ENCODE data around the gene ACSM3. TPM values are rescaled to one million over a fixed set of nuclear protein-coding genes. Genes with fewer than 3 reads are reported as not detected.
"Not testable (repeated sequence)": the region's sequence is repeated elsewhere in the genome, so short reads cannot be mapped to it uniquely, and the experiment has no call there.

Gene ACSM3
- total RNA-seq, 4 donors from 2014 or later = 4.8 to 21.5 (median 6.6) TPM

DNA sequence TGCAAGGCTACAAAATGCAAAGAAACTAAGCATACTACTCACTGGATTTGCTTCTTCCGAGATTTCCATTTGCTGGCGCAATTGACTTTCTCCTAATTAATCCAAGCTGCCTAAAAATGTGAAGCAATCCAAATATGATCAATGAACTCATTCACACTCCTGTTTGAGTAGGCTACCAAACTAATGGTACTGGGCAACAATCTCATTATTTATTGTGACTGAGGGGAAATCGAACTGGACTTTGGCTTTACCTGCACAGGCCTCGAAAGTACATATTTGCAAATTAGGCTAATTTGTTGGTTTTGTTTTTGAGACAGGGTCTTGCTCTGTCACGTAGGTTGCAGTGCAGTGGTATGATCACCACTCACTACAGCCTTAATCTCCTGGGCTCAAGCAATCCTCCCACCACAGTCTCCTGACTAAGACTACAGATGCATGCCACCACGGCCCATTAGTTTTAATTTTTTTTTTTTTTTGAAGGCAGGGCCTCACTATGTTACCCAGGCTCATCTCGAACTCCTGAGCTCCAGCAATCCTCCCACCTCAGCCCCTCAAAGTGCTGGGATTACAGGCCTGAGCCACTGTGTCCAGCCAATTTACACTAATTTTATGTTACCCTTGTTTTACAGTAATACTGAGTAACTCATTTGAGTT, 39.9 kb downstream of the ACSM3 start:
- no peak for TF ChIP-seq POLR2A (IDR thresholded peaks at IDR 0.05)
- no peak for TF ChIP-seq CTCF (IDR thresholded peaks at IDR 0.05)
- intact Hi-C loops (cut with DNase I; ENCODE audit: low total_unique reads) = no loop called here
- H3K4me3 ChIP-seq (ENCODE audit: low read depth, poor library complexity, severe bottlenecking) = no peak overlapping the region
- WGBS, 2 donors = 82 to 86% methylated on average over 7 of the region's 7 CpGs
- DNase-seq (ENCODE audit: low spot score in 2 of 2) = no peak

DNA sequence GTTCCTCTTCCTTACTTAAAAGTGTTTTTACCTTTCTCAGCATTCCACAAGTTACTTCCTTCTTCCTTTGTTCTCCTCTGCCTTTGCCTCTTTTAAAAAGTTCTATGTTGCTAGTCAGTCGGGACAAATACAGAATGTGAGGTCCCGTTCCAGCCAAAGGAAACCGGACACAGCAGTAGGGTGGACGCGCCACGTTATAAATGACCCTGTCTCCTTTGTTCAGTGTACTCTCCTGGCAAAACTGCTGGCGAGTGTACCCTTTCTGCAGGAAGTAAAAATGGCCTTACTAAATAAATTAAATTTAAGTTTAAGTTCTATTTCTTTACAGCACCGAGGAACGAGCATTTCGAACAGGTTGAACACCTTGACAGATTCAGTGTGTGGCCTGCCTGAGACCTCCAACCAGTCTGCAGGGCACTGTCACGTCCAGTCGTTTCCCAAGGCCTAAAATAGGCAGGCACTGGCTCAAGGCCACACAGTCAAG, 41.9 kb downstream of the ACSM3 start:
- intact Hi-C loops (cut with DNase I; ENCODE audit: low total_unique reads) = not testable (repeated sequence)

GRCh38 chr16:20806168-20807050, 42.6 kb downstream of the ACSM3 start, which contains the start of the genes ERI2 and REXO5:
ERI2 (minus strand) TSS chr16:20806472; CDS start chr16:20806430, 42 bp downstream.
REXO5 (plus strand) TSS chr16:20806527; CDS start chr16:20806954, 427 bp downstream.
- 1 to 2% methylated on average over 41 to 63 of the region's 74 CpGs for WGBS, 2 donors
- DNase-seq (ENCODE audit: low spot score in 2 of 2) = peak; percentile 87 to 97
- intact Hi-C loops (cut with DNase I; ENCODE audit: low total_unique reads) = no loop called here
- TF ChIP-seq POLR2A (IDR thresholded peaks at IDR 0.05) (no peak), CTCF (IDR thresholded peaks at IDR 0.05) (no peak)
- H3K4me3 ChIP-seq (ENCODE audit: low read depth, poor library complexity, severe bottlenecking) = peak within 1 kb of the TSS; percentile 46

More for the DNA sequence above, 41.9 kb downstream of the ACSM3 start:
- WGBS, 2 donors = 8 to 13% methylated on average over 12 of the region's 12 CpGs
- H3K4me3 ChIP-seq (ENCODE audit: low read depth, poor library complexity, severe bottlenecking) = peak overlapping the region; percentile 46
- DNase-seq (ENCODE audit: low spot score in 2 of 2) = not testable (repeated sequence)

GRCh38 chr16:20807862-20808261, 44.0 kb downstream of the ACSM3 start:
- WGBS, 2 donors = 92 to 96% methylated on average over 11 of the region's 11 CpGs
- H3K4me3 ChIP-seq (ENCODE audit: low read depth, poor library complexity, severe bottlenecking) = no peak overlapping the region
- DNase-seq (ENCODE audit: low spot score in 2 of 2) = no peak
- intact Hi-C loops (cut with DNase I; ENCODE audit: low total_unique reads) = no loop called here
- TF ChIP-seq CTCF (IDR thresholded peaks at IDR 0.05) = no peak
- TF ChIP-seq POLR2A (IDR thresholded peaks at IDR 0.05) = no peak

DNA sequence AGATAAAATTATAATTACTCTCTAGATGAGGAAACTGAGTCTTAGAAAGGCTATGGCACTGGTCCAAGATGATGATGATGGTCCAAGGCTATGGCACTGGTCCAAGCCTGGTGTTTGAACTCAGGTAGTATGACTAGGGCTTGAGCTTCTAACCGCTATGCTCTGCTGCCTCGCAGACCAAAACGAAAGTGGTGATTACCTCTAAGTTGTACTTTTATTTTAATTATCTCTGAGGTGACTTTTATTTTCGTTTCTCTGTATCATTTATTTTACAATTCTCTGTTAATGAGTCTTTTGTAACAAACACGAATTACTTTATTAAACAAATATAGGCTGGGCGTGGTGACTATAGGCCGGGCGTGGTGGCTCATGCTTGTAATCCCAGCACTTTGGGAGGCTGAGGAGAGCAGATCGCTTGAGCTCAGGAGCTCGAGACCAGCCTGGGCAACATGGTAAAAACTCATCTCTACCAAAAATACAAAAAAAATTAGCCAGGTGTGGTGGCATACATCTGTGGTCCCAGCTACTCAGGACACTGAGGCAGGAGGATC, 48.1 kb downstream of the ACSM3 start:
- intact Hi-C loops (cut with DNase I; ENCODE audit: low total_unique reads) = no loop called here
- H3K4me3 ChIP-seq (ENCODE audit: low read depth, poor library complexity, severe bottlenecking) = no peak overlapping the region
- TF ChIP-seq CTCF (IDR thresholded peaks at IDR 0.05) = no peak
- no peak for TF ChIP-seq POLR2A (IDR thresholded peaks at IDR 0.05)
- DNase-seq (ENCODE audit: low spot score in 2 of 2) = no peak
- 82 to 91% methylated on average over 10 of the region's 10 CpGs for WGBS, 2 donors

DNA sequence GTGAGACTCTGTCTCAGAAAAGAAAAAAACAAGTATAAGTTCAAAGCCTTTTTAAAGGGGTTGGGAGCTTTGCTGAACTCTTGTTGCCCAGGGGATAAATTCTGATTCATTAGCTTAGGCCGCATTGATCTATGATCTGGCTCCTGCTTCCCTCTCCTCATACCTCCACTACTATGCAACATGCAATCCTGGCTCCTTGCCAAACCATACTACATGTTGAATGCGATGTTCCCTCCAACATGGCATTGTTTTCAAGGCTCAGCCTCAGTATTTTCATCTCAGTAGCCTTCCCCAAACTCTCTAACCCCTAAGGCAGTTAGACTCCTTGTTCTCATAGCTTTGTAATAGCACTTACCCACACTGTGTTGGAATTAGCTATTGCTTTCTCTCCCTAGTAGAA, 48.7 kb downstream of the ACSM3 start:
- H3K4me3 ChIP-seq (ENCODE audit: low read depth, poor library complexity, severe bottlenecking) = no peak overlapping the region
- DNase-seq (ENCODE audit: low spot score in 2 of 2) = no peak
- TF ChIP-seq CTCF (IDR thresholded peaks at IDR 0.05) (no peak), POLR2A (IDR thresholded peaks at IDR 0.05) (no peak)
- 40 to 50% methylated on average over 2 of the region's 2 CpGs for whole genome bisulfite sequencing, 2 donors
- intact Hi-C loops (cut with DNase I; ENCODE audit: low total_unique reads) = no loop called here

All from lower leg skin (tissue), 4 donors.